WTC11 (cell line): Measurements from ENCODE around the gene PIK3R6.

Experiments used
- ELF4 ChIP-seq: sonication (generic); formaldehyde crosslinking; IDR thresholded peaks from 2 replicates; pipeline ENCODE4 v1.8.1; 2022; ENCODE audit warnings: low read depth, mild to moderate bottlenecking, moderate library complexity, missing genetic modification reagents
- FOXP1 ChIP-seq: sonication (generic); formaldehyde crosslinking; IDR thresholded peaks from 2 replicates; pipeline ENCODE4 v1.8.0; 2022; ENCODE audit warnings: missing genetic modification reagents, mild to moderate bottlenecking, moderate library complexity, borderline replicate concordance
- GABPB1 ChIP-seq: sonication (generic); formaldehyde crosslinking; IDR thresholded peaks from 2 replicates; pipeline ENCODE4 v1.8.1; 2023; ENCODE audit warnings: mild to moderate bottlenecking, missing genetic modification reagents
- RELA ChIP-seq: sonication (generic); formaldehyde crosslinking; IDR thresholded peaks from 2 replicates; pipeline ENCODE4 v1.8.1; 2022; ENCODE audit warnings: missing genetic modification reagents, mild to moderate bottlenecking, borderline replicate concordance
- SP1 ChIP-seq: sonication (generic); formaldehyde crosslinking; conservative IDR thresholded peaks from 2 replicates; pipeline ENCODE4 v1.8.1; 2022; ENCODE audit warnings: missing genetic modification reagents
- TEAD1 ChIP-seq: sonication (generic); formaldehyde crosslinking; IDR thresholded peaks from 2 replicates; pipeline ENCODE4 v1.8.0; 2022; ENCODE audit warnings: mild to moderate bottlenecking, missing genetic modification reagents
- ZBTB43 ChIP-seq: sonication (generic); formaldehyde crosslinking; IDR thresholded peaks from 2 replicates; pipeline ENCODE4 v1.8.1; 2023; ENCODE audit warnings: mild to moderate bottlenecking, missing genetic modification reagents
- ZNF138 ChIP-seq: sonication (generic); formaldehyde crosslinking; conservative IDR thresholded peaks from 2 replicates; pipeline ENCODE4 v1.8.1; 2022; ENCODE audit warnings: mild to moderate bottlenecking, moderate library complexity, missing genetic modification reagents
- ZNF416 ChIP-seq: fragments of 250-450 bp; sonication (Bioruptor Pico); IDR thresholded peaks from 2 replicates; pipeline ENCODE4 v1.9.0; 2021; ENCODE audit warnings: mild to moderate bottlenecking, inconsistent platforms
- TF ChIP-seq, protein P1 (sequence below): sonication (generic); formaldehyde crosslinking; IDR thresholded peaks from 2 replicates; pipeline ENCODE4 v1.8.0; 2022; ENCODE audit warnings: mild to moderate bottlenecking, missing genetic modification reagents
- TF ChIP-seq, protein P2 (sequence below): fragments of 200-600 bp; IDR thresholded peaks from 2 replicates; pipeline ENCODE4 v1.8.0; 2022; ENCODE audit warnings: antibody characterized with exemption
- TF ChIP-seq, protein P3 (sequence below): sonication (generic); formaldehyde crosslinking; IDR thresholded peaks from 2 replicates; pipeline ENCODE4 v1.8.0; 2022; ENCODE audit warnings: mild to moderate bottlenecking, missing genetic modification reagents
- TF ChIP-seq, protein P4 (sequence below): sonication (generic); formaldehyde crosslinking; conservative IDR thresholded peaks from 2 replicates; pipeline ENCODE4 v1.8.1; 2022; ENCODE audit warnings: mild to moderate bottlenecking, missing genetic modification reagents
- TF ChIP-seq, protein P5 (sequence below): sonication (generic); formaldehyde crosslinking; IDR thresholded peaks from 2 replicates; pipeline ENCODE4 v1.8.1; 2023; ENCODE audit warnings: mild to moderate bottlenecking, missing genetic modification reagents, moderate library complexity

DNA sequence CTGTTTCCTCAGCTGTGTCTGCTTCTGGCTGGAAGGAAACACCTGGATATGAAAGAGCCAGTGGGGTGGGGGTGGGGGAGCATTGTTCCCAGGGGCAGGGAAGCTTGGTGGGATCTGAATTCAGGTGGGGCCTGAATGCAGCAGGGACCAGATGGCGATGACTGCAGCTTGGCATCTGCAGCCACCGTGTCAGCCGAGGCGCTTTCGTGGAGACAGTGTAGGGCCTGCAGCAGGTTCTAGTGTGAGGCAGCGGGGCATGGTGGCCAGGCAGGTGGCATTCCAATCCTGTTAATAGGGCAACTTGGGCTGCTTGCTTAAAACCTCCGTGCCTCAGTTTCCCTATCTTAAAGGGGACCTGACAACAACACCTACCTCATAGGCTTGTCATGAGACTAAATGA lies 1.7 kb downstream of the PIK3R6 start:
- TF ChIP-seq, protein P1, sequence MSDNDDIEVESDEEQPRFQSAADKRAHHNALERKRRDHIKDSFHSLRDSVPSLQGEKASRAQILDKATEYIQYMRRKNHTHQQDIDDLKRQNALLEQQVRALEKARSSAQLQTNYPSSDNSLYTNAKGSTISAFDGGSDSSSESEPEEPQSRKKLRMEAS: no peak
- TF ChIP-seq, protein P2, sequence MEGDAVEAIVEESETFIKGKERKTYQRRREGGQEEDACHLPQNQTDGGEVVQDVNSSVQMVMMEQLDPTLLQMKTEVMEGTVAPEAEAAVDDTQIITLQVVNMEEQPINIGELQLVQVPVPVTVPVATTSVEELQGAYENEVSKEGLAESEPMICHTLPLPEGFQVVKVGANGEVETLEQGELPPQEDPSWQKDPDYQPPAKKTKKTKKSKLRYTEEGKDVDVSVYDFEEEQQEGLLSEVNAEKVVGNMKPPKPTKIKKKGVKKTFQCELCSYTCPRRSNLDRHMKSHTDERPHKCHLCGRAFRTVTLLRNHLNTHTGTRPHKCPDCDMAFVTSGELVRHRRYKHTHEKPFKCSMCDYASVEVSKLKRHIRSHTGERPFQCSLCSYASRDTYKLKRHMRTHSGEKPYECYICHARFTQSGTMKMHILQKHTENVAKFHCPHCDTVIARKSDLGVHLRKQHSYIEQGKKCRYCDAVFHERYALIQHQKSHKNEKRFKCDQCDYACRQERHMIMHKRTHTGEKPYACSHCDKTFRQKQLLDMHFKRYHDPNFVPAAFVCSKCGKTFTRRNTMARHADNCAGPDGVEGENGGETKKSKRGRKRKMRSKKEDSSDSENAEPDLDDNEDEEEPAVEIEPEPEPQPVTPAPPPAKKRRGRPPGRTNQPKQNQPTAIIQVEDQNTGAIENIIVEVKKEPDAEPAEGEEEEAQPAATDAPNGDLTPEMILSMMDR: no peak
- TF ChIP-seq, protein P3, sequence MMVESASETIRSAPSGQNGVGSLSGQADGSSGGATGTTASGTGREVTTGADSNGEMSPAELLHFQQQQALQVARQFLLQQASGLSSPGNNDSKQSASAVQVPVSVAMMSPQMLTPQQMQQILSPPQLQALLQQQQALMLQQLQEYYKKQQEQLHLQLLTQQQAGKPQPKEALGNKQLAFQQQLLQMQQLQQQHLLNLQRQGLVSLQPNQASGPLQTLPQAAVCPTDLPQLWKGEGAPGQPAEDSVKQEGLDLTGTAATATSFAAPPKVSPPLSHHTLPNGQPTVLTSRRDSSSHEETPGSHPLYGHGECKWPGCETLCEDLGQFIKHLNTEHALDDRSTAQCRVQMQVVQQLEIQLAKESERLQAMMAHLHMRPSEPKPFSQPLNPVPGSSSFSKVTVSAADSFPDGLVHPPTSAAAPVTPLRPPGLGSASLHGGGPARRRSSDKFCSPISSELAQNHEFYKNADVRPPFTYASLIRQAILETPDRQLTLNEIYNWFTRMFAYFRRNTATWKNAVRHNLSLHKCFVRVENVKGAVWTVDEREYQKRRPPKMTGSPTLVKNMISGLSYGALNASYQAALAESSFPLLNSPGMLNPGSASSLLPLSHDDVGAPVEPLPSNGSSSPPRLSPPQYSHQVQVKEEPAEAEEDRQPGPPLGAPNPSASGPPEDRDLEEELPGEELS (CRISPR knock-in tag): no peak
- TF ChIP-seq GABPB1 (no peak), ZBTB43 (CRISPR knock-in tag) (no peak), ZNF416 (no peak), RELA (no peak), ZNF138 (CRISPR knock-in tag) (no peak), FOXP1 (CRISPR knock-in tag) (no peak), TEAD1 (CRISPR knock-in tag) (no peak), ELF4 (CRISPR knock-in tag) (no peak), SP1 (CRISPR knock-in tag) (no peak)
- TF ChIP-seq, protein P4, sequence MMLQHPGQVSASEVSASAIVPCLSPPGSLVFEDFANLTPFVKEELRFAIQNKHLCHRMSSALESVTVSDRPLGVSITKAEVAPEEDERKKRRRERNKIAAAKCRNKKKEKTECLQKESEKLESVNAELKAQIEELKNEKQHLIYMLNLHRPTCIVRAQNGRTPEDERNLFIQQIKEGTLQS (CRISPR knock-in tag): no peak
- TF ChIP-seq, protein P5, sequence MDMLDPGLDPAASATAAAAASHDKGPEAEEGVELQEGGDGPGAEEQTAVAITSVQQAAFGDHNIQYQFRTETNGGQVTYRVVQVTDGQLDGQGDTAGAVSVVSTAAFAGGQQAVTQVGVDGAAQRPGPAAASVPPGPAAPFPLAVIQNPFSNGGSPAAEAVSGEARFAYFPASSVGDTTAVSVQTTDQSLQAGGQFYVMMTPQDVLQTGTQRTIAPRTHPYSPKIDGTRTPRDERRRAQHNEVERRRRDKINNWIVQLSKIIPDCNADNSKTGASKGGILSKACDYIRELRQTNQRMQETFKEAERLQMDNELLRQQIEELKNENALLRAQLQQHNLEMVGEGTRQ: no peak
